ENCODE results near the gene OAF. TPM values are rescaled to one million over a fixed set of nuclear protein-coding genes. Genes with fewer than 3 reads are reported as not detected.

The OAF gene
- total and polyA plus RNA-seq, 11 donors, result 10.3 to 41.9 (median 19.9) TPM

GRCh38 chr11:120226714-120227113, 15.9 kb downstream of the OAF start:
- intact Hi-C loops (cut with DNase I), result no loop called here
- WGBS, 4 donors, result 83 to 87% (median 85%) methylated on average over 12 to 13 of the region's 13 CpGs
- peaks cover 0 to 25% (median 11%) of the 10 kb centered on the region in 9 donors for H3K36me3 ChIP-seq
- no peak for TF ChIP-seq CTCF (IDR thresholded peaks at IDR 0.05)
- TF ChIP-seq POLR2A (IDR thresholded peaks at IDR 0.05), result no peak
- no peaks in the 10 kb centered on the region for H3K27me3 ChIP-seq
- no peaks in the 10 kb centered on the region for H3K9me3 ChIP-seq
- peak in 1 of 5 donors; percentile 51 for DNase-seq
- peak overlapping the region in 1 of 12 donors; percentile 65 for H3K27ac ChIP-seq
- H3K4me3 ChIP-seq, result no peak overlapping the region
- no peak for ATAC-seq
- peaks cover 0 to 38% (median 27%) of the 10 kb centered on the region in 12 donors for H3K4me1 ChIP-seq

GRCh38 chr11:120227228-120227852, 16.5 kb downstream of the OAF start:
- Histone ChIP-seq H3K4me3 (no peak overlapping the region), H3K27me3 (peaks cover 0 to 4% (median 0%) of the 10 kb centered on the region in 9 donors), H3K4me1 (peaks cover 0 to 37% (median 25%) of the 10 kb centered on the region in 12 donors), H3K9me3 (no peaks in the 10 kb centered on the region), H3K27ac (no peak overlapping the region), H3K36me3 (peaks cover 0 to 25% (median 11%) of the 10 kb centered on the region in 9 donors)
- no peak for TF ChIP-seq POLR2A (IDR thresholded peaks at IDR 0.05)
- no peak for TF ChIP-seq CTCF (IDR thresholded peaks at IDR 0.05)
- ATAC-seq, result no peak
- 92 to 93% (median 93%) methylated on average over 5 of the region's 5 CpGs for WGBS, 4 donors
- intact Hi-C loops (cut with DNase I), result no loop called here
- peak in 1 of 5 donors; percentile 50 for DNase-seq

- intact Hi-C loops (cut with DNase I), result loop anchor here in 6 of 10 donors (1.0 to 2.0 kb wide), 4 partner anchors 54 to 58 kb away; no protein-coding TSS in a partner anchor
- peak overlapping the region in 1 of 12 donors; percentile 47 for H3K27ac ChIP-seq
- H3K27me3 ChIP-seq, result peaks cover 0 to 12% (median 0%) of the 10 kb centered on the region in 9 donors
- peaks cover 0 to 25% (median 11%) of the 10 kb centered on the region in 9 donors for H3K36me3 ChIP-seq
- H3K4me3 ChIP-seq, result no peak overlapping the region
- ATAC-seq (no peak), DNase-seq (peak in 1 of 5 donors; percentile 44)
- WGBS, 4 donors, result 89 to 93% (median 91%) methylated on average over 14 to 16 of the region's 16 CpGs
- no peaks in the 10 kb centered on the region for H3K9me3 ChIP-seq
- peak in 5 of 12 donors; percentile 12 to 25 (median 17) for TF ChIP-seq CTCF (IDR thresholded peaks at IDR 0.05)
- TF ChIP-seq POLR2A (IDR thresholded peaks at IDR 0.05), result no peak
- peaks cover 0 to 27% (median 19%) of the 10 kb centered on the region in 12 donors for H3K4me1 ChIP-seq
These were observed 18.1 kb downstream of the OAF start for GRCh38 chr11:120228794-120229384.

All from heart left ventricle (tissue), 16 donors.